Panc1 (cell line): ENCODE results near the gene GRID1.

ENCODE experiments used
- CTCF ChIP-seq: fragments of 450-650 bp; IDR thresholded peaks from 2 replicates; pipeline ENCODE4 v1.5.1; 2017; ENCODE audit warnings: mild to moderate bottlenecking
- POLR2AphosphoS5 ChIP-seq: IDR thresholded peaks from 2 replicates; pipeline ENCODE4 v1.6.1; 2012; ENCODE audit warnings: mild to moderate bottlenecking, low read depth, low read length, moderate library complexity
- SIN3A ChIP-seq: IDR thresholded peaks from 2 replicates; pipeline ENCODE4 v1.6.1; 2012; ENCODE audit warnings: low read depth, mild to moderate bottlenecking, low read length, moderate library complexity, borderline replicate concordance; ENCODE audit not compliant: insufficient read depth

- no peak for TF ChIP-seq CTCF
- no peak for TF ChIP-seq SIN3A
- no peak for TF ChIP-seq POLR2AphosphoS5
These were observed 506.7 kb downstream of the GRID1 start for GRCh38 chr10:85859859-85860258.
